HUES64 (cell line): ENCODE data around the gene IGLL1.
"Not testable (repeated sequence)": the region's sequence is repeated elsewhere in the genome, so short reads cannot be mapped to it uniquely, and the experiment has no call there.

Experiments
- H3K27ac ChIP-seq: 2 replicates; pipeline ENCODE4 v1.7.0; 2013; ENCODE audit warnings: low read depth, low read length, inconsistent platforms
- H3K27me3 ChIP-seq: 2 replicates; pipeline ENCODE4 v1.6.1; 2013; ENCODE audit warnings: mild to moderate bottlenecking, low read length; ENCODE audit not compliant: insufficient read depth
- H3K36me3 ChIP-seq: 2 replicates; pipeline ENCODE4 v1.6.1; 2013; ENCODE audit warnings: mild to moderate bottlenecking, low read length; ENCODE audit not compliant: insufficient read depth
- H3K4me1 ChIP-seq: 2 replicates; pipeline ENCODE4 v1.6.1; 2013; ENCODE audit warnings: mild to moderate bottlenecking, low read length, moderate library complexity; ENCODE audit not compliant: insufficient read depth
- H3K4me3 ChIP-seq: 2 replicates; pipeline ENCODE4 v1.5.1; 2013; ENCODE audit warnings: mild to moderate bottlenecking, low read length, moderate library complexity
- H3K9ac ChIP-seq: 2 replicates; pipeline ENCODE4 v1.6.1; 2013; ENCODE audit warnings: mild to moderate bottlenecking, low read depth, low read length
- H3K9me3 ChIP-seq: 2 replicates; pipeline ENCODE4 v1.6.1; 2013; ENCODE audit warnings: low read depth, low read length; ENCODE audit not compliant: insufficient read depth
- whole genome bisulfite sequencing: fragments of 150-250, 120-280 bp; methylation state at CpG from one replicate; pipeline ENCODE4 v1.1.7; 2013; ENCODE audit warnings: missing lambda C conversion rate; 5-methylcytosine and 5-hydroxymethylcytosine counted together

Gene IGLL1

DNA sequence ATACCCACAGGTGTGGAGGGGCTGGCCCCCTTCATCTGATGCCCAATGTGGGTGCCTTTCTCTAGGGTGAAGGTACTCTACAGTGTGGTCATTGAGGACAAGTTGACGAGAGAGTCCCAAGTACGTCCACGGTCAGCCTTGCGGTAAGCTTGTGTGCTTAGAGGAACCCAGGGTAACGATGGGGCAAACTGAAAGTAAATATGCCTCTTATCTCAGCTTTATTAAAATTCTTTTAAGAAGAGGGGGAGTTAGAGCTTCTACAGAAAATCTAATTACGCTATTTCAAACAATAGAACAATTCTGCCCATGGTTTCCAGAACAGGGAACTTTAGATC is 41.4 kb downstream of the IGLL1 start:
- peak overlapping the region; percentile 48; the same call in 1 of the 2 replicates for H3K4me3 ChIP-seq
- H3K9ac ChIP-seq, H3K9me3 ChIP-seq, H3K36me3 ChIP-seq, H3K27ac ChIP-seq: not testable (repeated sequence)
- peaks cover 44% of the 10 kb centered on the region for H3K4me1 ChIP-seq
- peaks cover 12% of the 10 kb centered on the region; the same call in 1 of the 2 replicates for H3K27me3 ChIP-seq
- 85% methylated on average over 5 of the region's 6 CpGs for WGBS

DNA sequence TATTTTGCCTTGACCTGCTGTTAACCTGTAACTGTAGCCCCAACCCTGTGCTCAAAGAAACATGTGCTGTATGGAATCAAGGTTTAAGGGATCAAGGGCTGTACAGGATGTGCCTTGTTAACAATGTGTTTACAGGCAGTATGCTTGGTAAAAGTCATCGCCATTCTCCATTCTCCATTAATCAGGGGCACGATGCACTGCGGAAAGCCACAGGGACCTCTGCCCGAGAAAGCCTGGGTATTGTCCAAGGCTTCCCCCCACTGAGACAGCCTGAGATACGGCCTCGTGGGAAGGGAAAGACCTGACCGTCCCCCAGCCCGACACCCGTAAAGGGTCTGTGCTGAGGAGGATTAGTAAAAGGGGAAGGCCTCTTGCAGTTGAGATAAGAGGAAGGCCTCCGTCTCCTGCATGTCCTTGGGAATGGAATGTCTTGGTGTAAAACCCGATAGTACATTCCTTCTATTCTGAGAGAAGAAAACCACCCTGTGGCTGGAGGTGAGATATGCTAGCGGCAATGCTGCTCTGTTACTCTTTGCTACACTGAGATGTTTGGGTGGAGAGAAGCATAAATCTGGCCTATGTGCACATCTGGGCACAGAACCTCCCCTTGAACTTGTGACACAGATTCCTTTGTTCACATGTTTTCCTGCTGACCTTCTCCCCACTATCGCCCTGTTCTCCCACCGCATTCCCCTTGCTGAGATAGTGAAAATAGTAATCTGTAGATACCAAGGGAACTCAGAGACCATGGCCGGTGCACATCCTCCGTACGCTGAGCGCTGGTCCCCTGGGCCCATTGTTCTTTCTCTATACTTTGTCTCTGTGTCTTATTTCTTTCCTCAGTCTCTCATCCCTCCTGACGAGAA is 42.0 kb downstream of the IGLL1 start:
- Histone ChIP-seq H3K9ac (peak overlapping the region; percentile 80), H3K27ac (peak overlapping the region; percentile 88; the same call in 1 of the 2 replicates), H3K27me3 (peaks cover 12% of the 10 kb centered on the region; the same call in 1 of the 2 replicates), H3K4me3 (peak overlapping the region; percentile 48), H3K4me1 (peaks cover 49% of the 10 kb centered on the region)
- 40% methylated on average over 17 of the region's 19 CpGs for WGBS
- not testable (repeated sequence) for H3K36me3 ChIP-seq, H3K9me3 ChIP-seq

DNA sequence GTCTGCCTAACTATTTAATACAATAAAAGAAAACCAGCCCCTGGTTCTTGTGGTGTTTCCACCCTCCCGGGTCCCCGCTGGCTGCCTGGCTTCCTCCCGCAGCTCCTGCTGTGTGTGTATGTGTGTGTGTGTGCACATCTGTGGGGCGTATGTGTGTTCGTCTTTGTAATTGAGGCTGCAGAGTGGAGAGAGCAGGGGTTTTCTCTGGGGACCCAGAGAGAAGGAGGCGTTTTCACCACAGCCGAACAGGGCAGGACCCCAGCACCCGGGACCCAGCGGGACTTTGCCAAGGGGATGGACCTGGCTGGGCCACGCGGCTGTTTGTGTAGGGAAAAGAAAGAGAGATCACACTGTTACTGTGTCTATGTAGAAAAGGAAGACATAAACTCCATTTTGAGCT is 42.7 kb downstream of the IGLL1 start:
- peak overlapping the region; percentile 80 for H3K9ac ChIP-seq
- peak overlapping the region; percentile 88; the same call in 1 of the 2 replicates for H3K27ac ChIP-seq
- H3K4me3 ChIP-seq, result peak overlapping the region; percentile 48
- H3K9me3 ChIP-seq, result no peaks in the 10 kb centered on the region
- peaks cover 55% of the 10 kb centered on the region for H3K4me1 ChIP-seq
- H3K27me3 ChIP-seq, result peaks cover 12% of the 10 kb centered on the region; the same call in 1 of the 2 replicates
- no peaks in the 10 kb centered on the region for H3K36me3 ChIP-seq
- 50% methylated on average over 11 of the region's 11 CpGs for WGBS

DNA sequence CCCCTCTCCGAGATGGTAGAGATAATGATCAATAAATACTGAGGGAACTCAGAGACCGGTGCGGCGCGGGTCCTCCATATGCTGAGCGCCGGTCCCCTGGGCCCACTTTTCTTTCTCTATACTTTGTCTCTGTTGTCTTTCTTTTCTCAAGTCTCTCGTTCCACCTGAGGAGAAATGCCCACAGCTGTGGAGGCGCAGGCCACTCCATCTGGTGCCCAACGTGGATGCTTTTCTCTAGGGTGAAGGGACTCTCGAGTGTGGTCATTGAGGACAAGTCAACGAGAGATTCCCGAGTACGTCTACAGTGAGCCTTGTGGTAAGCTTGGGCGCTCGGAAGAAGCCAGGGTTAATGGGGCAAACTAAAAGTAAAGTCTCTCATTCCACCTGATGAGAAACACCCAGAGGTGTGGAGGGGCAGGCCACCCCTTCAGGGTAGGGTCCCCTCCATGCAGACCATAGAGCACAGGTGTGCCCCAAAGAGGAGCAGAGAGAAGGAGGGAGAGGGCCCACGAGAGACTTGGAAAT is 43.2 kb downstream of the IGLL1 start:
- Histone ChIP-seq H3K27me3 (peaks cover 12% of the 10 kb centered on the region; the same call in 1 of the 2 replicates), H3K36me3 (no peaks in the 10 kb centered on the region), H3K27ac (peak overlapping the region; percentile 88), H3K4me1 (peaks cover 57% of the 10 kb centered on the region), H3K9me3 (no peaks in the 10 kb centered on the region), H3K9ac (peak overlapping the region; percentile 80), H3K4me3 (peak overlapping the region; percentile 48)
- WGBS, result 29% methylated on average over 15 of the region's 17 CpGs

DNA sequence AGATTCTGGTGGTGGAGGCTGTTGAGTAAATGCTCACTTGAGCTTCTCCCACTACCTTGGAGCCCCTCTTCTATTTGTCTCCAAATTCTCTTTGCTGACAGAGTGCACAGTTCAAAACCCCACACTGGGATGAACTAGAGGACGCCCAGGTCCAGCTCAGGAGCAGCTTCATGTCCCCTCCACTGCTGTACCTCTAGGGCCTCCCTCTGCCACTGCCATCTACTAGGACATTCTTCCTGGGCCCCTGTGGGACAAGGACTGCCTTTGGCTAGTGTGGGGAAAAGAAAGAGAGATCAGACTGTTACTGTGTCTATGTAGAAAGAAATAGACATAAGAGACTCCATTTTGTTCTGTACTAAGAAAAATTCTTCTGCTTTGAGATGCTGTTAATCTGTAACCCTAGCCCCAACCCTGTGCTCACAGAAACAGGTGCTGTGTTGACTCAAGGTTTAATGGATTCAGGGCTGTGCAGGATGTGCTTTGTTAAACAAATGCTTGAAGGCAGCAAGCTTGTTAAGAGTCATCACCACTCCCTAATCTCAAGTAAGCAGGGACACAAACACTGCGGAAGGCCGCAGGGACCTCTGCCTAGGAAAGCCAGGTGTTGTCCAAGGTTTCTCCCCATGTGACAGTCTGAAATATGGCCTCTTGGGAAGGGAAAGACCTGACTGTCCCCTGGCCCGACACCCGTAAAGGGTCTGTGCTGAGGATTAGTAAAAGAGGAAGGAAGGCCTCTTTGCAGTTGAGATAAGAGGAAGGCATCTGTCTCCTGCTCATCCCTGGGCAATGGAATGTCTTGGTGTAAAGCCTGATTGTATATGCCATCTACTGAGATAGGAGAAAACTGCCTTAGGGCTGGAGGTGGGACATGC is 44.1 kb downstream of the IGLL1 start:
- peak overlapping the region; percentile 91; the same call in 1 of the 2 replicates for H3K27ac ChIP-seq
- 14% methylated on average over 5 of the region's 5 CpGs for WGBS
- peaks cover 57% of the 10 kb centered on the region for H3K4me1 ChIP-seq
- H3K9ac ChIP-seq, result 0 out of 2 replicates have a peak overlapping the region, but pooled peaks have one; percentile 41
- not testable (repeated sequence) for H3K9me3 ChIP-seq, H3K36me3 ChIP-seq
- H3K4me3 ChIP-seq, result peak overlapping the region; percentile 48; the same call in 1 of the 2 replicates
- H3K27me3 ChIP-seq, result peaks cover 14% of the 10 kb centered on the region; the same call in 1 of the 2 replicates

DNA sequence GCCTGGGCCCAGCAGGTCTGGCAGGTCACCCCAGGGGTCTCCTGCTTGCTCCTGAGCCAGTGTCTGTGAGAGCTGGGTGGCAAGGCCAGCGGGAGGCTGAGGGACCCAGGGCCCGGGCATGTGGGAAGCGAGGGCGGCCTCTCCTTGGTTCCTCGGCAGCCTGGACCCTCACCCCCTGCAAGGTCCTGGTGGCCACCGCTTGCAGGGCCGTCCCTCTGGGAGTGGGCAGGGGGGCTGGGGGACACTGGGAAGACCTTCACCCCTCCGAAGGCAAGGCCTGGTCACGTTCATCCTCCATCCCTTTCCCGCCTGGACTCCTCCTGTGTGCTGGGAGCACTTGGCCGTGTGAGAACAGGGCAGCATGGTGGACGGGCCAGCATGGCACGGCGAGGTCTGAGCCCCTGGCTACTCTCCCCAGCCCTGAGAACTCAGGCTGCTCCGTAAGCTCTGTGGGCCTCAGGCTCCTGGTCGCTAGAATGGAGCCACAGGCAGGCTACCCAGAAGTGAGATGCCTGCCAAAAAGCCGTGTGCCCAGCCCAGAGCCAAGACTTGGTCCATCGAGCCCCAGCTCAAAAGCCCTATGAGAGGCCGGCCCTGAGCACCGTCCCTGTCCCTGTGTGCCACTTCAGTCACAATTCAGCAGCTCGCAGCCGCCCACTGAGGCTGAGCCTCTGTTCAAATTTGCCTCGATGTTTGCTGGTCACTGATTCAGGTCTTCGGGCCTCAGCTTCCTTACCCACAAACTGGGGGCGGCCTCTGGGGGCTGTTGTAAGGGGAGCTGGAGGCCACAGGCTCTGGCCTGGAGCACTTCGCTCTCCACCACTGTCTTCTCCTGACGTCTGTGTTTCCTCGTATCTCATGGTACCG is 45.0 kb downstream of the IGLL1 start:
- no peaks in the 10 kb centered on the region for H3K36me3 ChIP-seq
- H3K4me3 ChIP-seq, result no peak overlapping the region
- H3K27me3 ChIP-seq, result peaks cover 14% of the 10 kb centered on the region; the same call in 1 of the 2 replicates
- H3K4me1 ChIP-seq, result peaks cover 57% of the 10 kb centered on the region
- peak overlapping the region; percentile 91; the same call in 1 of the 2 replicates for H3K27ac ChIP-seq
- H3K9me3 ChIP-seq, result no peaks in the 10 kb centered on the region
- WGBS, result 90% methylated on average over 29 of the region's 29 CpGs
- 0 out of 2 replicates have a peak overlapping the region, but pooled peaks have one; percentile 15 for H3K9ac ChIP-seq

DNA sequence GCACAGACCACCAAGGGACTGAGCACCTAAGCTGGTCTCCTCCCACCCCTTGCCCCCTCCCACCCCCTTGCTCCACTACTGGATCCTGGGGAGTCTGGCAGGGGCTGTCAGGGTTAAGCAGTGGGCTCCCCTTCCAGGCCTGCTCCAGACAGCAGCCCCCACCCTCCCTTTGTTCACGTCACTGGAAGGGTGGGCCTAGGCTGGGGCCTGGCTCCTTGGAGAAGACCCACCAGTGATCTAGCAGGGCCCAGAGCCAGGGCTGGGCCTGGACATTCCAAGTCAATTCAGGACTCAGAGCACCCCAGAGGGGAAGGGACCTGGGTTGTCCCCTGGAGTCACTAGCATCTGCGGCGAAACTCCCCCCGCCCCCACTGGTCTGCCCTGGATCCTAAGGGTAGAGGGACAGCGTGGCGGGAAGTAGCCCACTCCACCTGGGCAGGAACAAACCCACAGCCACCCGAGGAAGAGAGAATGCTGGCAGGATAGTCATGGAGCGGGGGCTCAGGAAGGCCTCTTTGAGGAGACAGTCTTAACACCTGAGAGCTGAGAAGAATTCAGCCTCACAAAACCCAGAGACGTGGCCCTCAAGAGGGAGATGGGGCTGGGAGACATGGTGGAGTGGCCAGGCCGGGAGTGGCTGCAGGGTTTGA is 45.8 kb downstream of the IGLL1 start:
- whole genome bisulfite sequencing, result 75% methylated on average over 10 of the region's 10 CpGs
- H3K4me3 ChIP-seq, result no peak overlapping the region
- no peaks in the 10 kb centered on the region for H3K9me3 ChIP-seq
- H3K27ac ChIP-seq, result no peak overlapping the region
- no peak overlapping the region for H3K9ac ChIP-seq
- H3K4me1 ChIP-seq, result peaks cover 56% of the 10 kb centered on the region
- H3K36me3 ChIP-seq, result no peaks in the 10 kb centered on the region
- peaks cover 14% of the 10 kb centered on the region; the same call in 1 of the 2 replicates for H3K27me3 ChIP-seq

DNA sequence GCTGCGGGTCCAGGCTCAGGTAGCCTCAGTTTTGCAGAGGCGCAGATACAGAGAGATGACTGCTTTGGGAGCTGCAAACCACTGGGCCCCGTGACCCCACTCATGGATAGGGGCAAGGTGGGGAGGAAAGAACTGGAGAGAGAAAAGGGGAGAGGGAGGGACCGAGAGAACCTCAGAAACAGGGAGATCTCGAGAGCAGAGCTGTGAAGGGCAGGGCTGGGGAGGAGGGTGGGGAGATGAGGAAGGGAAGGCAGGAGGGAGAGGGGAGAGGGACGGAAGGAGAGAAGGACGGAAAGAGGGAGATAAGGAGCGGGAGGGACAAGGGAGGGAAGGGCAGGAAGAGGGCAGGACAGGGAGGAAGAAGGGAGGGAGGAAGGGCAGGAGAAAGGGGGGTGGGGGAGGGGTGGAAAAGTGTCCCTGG is 46.3 kb downstream of the IGLL1 start:
- Histone ChIP-seq H3K9ac (peak overlapping the region; percentile 41; the same call in 1 of the 2 replicates), H3K27ac (peak overlapping the region; percentile 3; the same call in 1 of the 2 replicates), H3K4me3 (peak overlapping the region; percentile 24; the same call in 1 of the 2 replicates), H3K9me3 (no peaks in the 10 kb centered on the region), H3K4me1 (peaks cover 53% of the 10 kb centered on the region), H3K36me3 (no peaks in the 10 kb centered on the region), H3K27me3 (peaks cover 14% of the 10 kb centered on the region; the same call in 1 of the 2 replicates)
- 30% methylated on average over 8 of the region's 8 CpGs for WGBS

DNA sequence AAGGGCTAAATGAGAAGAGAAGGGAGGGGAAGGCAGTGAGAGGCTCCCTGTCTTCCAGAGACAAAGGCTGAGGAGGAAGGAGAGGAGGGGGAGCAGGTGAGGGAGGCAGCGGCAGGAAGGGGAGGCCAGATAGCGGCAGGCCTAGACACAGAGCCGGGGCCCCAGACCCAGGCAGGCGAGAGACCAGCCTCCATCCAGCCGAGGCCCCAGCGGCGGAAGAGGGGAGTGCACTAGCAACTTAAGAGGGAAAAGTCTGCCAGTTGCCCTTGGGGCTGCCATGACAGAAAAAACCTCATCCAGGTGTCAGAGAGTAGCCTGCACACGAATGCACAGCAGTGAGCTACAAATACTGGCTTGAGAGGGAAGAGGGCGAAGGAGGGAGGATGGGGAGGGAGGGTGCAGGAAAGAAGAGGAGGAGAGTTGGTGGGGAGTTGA is 46.7 kb downstream of the IGLL1 start:
- H3K4me1 ChIP-seq, result peaks cover 50% of the 10 kb centered on the region
- 5% methylated on average over 9 of the region's 9 CpGs for WGBS
- H3K36me3 ChIP-seq, result no peaks in the 10 kb centered on the region
- peak overlapping the region; percentile 24; the same call in 1 of the 2 replicates for H3K4me3 ChIP-seq
- H3K9ac ChIP-seq, result peak overlapping the region; percentile 41; the same call in 1 of the 2 replicates
- peak overlapping the region; percentile 3; the same call in 1 of the 2 replicates for H3K27ac ChIP-seq
- peaks cover 14% of the 10 kb centered on the region; the same call in 1 of the 2 replicates for H3K27me3 ChIP-seq
- H3K9me3 ChIP-seq, result no peaks in the 10 kb centered on the region
